T-cell (primary cell): ENCODE measurements around the gene PGP. TPM values are rescaled to one million over a fixed set of nuclear protein-coding genes. Genes with fewer than 3 reads are reported as not detected.

Experiments used
- ATAC-seq, 4 experiments: fragments of 200-7000 bp in 3 of 4; fragments of 150-1000 bp in 1 of 4; cut with Tn5 transposase; replicated peaks in 1 of 4; 1 replicate in 3 of 4; 2 replicates in 1 of 4; pipeline ENCODE4 v1.10.0; 2021; ENCODE audit warnings: moderate library complexity in 3 of 4, mild to moderate bottlenecking in 2 of 4, moderate number of reproducible peaks in 1 of 4
- CTCF ChIA-PET, 2 donors: fragments of 300-600 bp; sonication (Branson Sonifier 250); formaldehyde crosslinking; loops; one replicate each; lab custom pipeline; 2022; ENCODE audit warnings: antibody characterized with exemption in 2 of 2; lab: Charles Lee
- POLR2A ChIA-PET, 2 donors: fragments of 300-600 bp; sonication (Branson Sonifier 250); formaldehyde crosslinking; loops; one replicate each; lab custom pipeline; 2022; ENCODE audit warnings: antibody characterized with exemption in 2 of 2; lab: Charles Lee
- DNase-seq, 35 experiments: peaks; one replicate each; pipeline versions ENCODE4 v3.0.0 to v3.0.0-alpha.2; 2013 to 2023
- H3K27ac ChIP-seq: one replicate; pipeline ENCODE4 v1.5.1; 2013; ENCODE audit warnings: low read length
- H3K27me3 ChIP-seq, 2 experiments: replicated peaks in 1 of 2; 1 replicate in 1 of 2; 2 replicates in 1 of 2; pipeline versions ENCODE4 v1.6.1 to v1.7.0; 2013; ENCODE audit warnings: low read length in 1 of 2, mixed read lengths in 1 of 2; ENCODE audit not compliant: control insufficient read depth in 2 of 2, insufficient read depth in 2 of 2; ENCODE audit errors: extremely low read depth in 1 of 2
- H3K36me3 ChIP-seq, 2 donors: 1 replicate in 1 of 2; 2 replicates in 1 of 2; pipeline versions ENCODE4 v1.6.1 to v1.7.0; 2013; ENCODE audit warnings: low read length in 1 of 2; ENCODE audit not compliant: control insufficient read depth in 2 of 2, insufficient read depth in 1 of 2; ENCODE audit errors: extremely low read depth in 1 of 2
- H3K4me1 ChIP-seq, 2 experiments: 1 replicate in 1 of 2; 2 replicates in 1 of 2; pipeline versions ENCODE4 v1.6.1 to v1.7.0; 2013; ENCODE audit warnings: low read length in 2 of 2, mixed read lengths in 1 of 2; ENCODE audit not compliant: insufficient read depth in 2 of 2, control insufficient read depth in 1 of 2; ENCODE audit errors: extremely low read depth in 1 of 2
- H3K4me3 ChIP-seq, 2 donors: 1 replicate in 1 of 2; 2 replicates in 1 of 2; pipeline versions ENCODE4 v1.5.1 to v1.7.0; 2013; ENCODE audit warnings: mild to moderate bottlenecking in 2 of 2, low read length in 1 of 2, moderate library complexity in 1 of 2; ENCODE audit not compliant: control insufficient read depth in 1 of 2; ENCODE audit errors: extremely low read depth in 1 of 2
- H3K9me3 ChIP-seq: 2 replicates; pipeline ENCODE4 v1.7.0; 2013
- H3K27ac Mint-ChIP-seq, 2 donors: one replicate each; pipeline ENCODE4 v1.8.0; 2020 to 2021; ENCODE audit warnings: mild to moderate bottlenecking in 2 of 2, mixed read lengths in 2 of 2
- H3K27me3 Mint-ChIP-seq, 2 donors: one replicate each; pipeline ENCODE4 v1.8.0; 2021 to 2022; ENCODE audit warnings: mixed read lengths in 2 of 2
- H3K36me3 Mint-ChIP-seq: one replicate; pipeline ENCODE4 v1.8.0; 2021; ENCODE audit warnings: mixed read lengths
- H3K4me1 Mint-ChIP-seq, 3 donors: one replicate each; pipeline ENCODE4 v1.8.0; 2020 to 2022; ENCODE audit warnings: mixed read lengths in 3 of 3, mild to moderate bottlenecking in 1 of 3
- H3K4me3 Mint-ChIP-seq, 3 donors: one replicate each; pipeline ENCODE4 v1.8.0; 2020 to 2022; ENCODE audit warnings: mild to moderate bottlenecking in 3 of 3, mixed read lengths in 3 of 3, moderate library complexity in 3 of 3
- H3K9me3 Mint-ChIP-seq, 3 donors: one replicate each; pipeline ENCODE4 v1.8.0; 2020 to 2022; ENCODE audit warnings: mixed read lengths in 3 of 3
- WGBS: methylation state at CpG from one replicate; pipeline ENCODE4 v1.1.5; 2013; ENCODE audit warnings: missing lambda C conversion rate; ENCODE audit not compliant: insufficient coverage; 5-methylcytosine and 5-hydroxymethylcytosine counted together
- total RNA-seq, 35 experiments: library from RNA in 6 of 35; stranded (reverse) in 6 of 35; fragments of 120-200 nt in 1 of 35; gene quantifications; one replicate each; pipeline versions ENCODE4 v1.2.1 to v1.2.4 and lab custom pipeline; 2013 to 2026

PGP gene
- total RNA-seq, 5 donors from 2014 or later (not counting 1 experiment from before 2014, with no cell fraction given) = 12.7 to 23.1 (median 20.4) TPM

DNA sequence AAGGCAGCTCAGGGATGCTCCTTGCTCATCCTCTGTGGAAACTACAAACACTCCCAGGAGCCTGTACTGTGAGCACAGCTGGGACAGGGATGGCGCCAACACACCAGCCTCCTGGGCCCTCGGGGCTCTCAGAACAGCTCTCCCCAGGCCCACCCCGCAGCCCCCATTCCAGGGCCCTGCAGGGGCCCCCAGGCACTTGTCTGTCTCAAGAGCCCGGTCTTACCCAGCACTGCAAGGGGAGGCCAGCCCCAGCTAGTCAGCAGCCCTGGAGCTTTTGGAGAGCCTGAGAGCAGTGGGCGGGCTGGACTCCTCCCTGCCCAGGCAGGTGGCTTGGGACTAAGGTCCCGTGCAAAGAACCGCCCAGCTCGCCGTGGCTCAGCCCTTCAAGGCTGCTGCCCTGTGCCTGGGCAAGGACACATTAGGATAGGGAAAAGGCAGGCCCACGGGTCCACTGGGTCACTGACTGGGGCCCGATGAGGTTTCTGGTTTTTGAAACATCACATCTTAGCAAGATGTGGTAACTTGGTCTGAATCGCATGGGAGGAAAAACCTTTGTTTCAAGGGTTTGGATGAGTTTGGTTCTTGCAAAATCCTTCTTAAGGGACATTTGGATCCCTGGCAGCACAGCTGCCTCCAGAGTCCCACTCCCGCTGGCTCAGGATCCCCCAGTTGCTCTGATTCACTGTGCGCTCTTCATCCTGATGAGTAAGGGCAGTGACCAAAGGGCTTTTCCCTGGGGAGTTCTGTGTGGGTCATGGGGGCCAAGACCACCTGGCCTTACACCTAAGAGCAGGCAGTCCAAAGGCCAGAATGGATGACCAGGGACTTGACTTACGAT, 24.4 kb upstream of the PGP start:
- H3K4me3 Mint-ChIP-seq = no peak overlapping the region
- CTCF ChIA-PET = no interaction called here
- ATAC-seq (no peak), DNase-seq (no peak)
- H3K9me3 ChIP-seq = no peaks in the 10 kb centered on the region
- peaks cover 2 to 15% of the 10 kb centered on the region in 2 experiments for H3K4me1 ChIP-seq
- POLR2A ChIA-PET = no interaction called here
- no peak overlapping the region for H3K27ac ChIP-seq
- no peak overlapping the region for H3K4me3 ChIP-seq
- H3K27me3 Mint-ChIP-seq = peaks cover 0 to 4% of the 10 kb centered on the region in 2 donors
- no peaks in the 10 kb centered on the region for H3K9me3 Mint-ChIP-seq
- H3K4me1 Mint-ChIP-seq = peaks cover 0 to 2% (median 1%) of the 10 kb centered on the region in 3 donors
- H3K36me3 Mint-ChIP-seq = peaks cover 11% of the 10 kb centered on the region
- no peak overlapping the region for H3K27ac Mint-ChIP-seq
- WGBS = 87% methylated on average over 9 of the region's 15 CpGs
- H3K36me3 ChIP-seq = peaks cover 10 to 30% of the 10 kb centered on the region in 2 donors
- peaks cover 0 to 22% of the 10 kb centered on the region in 2 experiments for H3K27me3 ChIP-seq

DNA sequence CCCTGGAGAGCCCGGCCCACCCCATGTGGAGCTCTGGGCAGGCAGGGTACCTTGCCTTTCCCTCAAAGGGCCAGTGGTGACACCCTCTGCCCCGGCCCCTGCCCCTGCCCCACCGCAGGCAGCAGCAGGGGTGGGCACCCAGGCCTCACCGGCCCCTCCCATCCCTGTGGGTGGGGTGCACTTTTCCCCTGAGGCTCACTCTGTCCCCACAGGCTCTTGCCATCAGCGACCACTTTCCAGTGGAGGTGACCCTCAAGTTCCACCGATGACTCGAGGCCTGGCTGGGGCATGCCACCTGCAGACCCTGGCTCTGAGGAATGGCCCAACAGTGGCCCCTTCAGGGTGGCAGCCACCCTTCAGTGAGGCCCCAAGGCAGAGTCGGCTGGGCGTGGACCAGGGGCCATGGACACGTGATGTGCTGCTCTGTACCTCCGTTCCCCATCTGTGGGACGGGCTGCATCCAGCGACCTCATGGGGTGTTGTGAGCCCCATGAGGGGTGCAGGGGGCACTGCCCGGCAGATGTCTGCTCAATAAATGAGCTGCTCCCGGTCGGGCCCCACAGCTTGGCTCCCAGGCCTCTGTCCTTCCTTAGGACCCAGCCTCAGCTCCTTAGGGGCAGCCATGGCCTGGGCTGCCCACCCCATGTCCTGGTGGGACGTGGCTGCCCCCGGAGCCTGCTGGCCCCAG, 23.7 kb upstream of the PGP start:
- Histone ChIP-seq H3K9me3 (no peaks in the 10 kb centered on the region), H3K4me1 (peaks cover 2 to 15% of the 10 kb centered on the region in 2 experiments), H3K27me3 (peaks cover 0 to 24% of the 10 kb centered on the region in 2 experiments), H3K36me3 (peaks cover 10 to 29% of the 10 kb centered on the region in 2 donors), H3K4me3 (no peak overlapping the region), H3K27ac (no peak overlapping the region)
- Mint-ChIP-seq H3K27me3 (peaks cover 0 to 4% of the 10 kb centered on the region in 2 donors), H3K36me3 (peaks cover 16% of the 10 kb centered on the region), H3K4me1 (peaks cover 0 to 2% (median 1%) of the 10 kb centered on the region in 3 donors), H3K27ac (no peak overlapping the region), H3K9me3 (no peaks in the 10 kb centered on the region), H3K4me3 (no peak overlapping the region)
- DNase-seq (no peak), ATAC-seq (no peak)
- WGBS = 80% methylated on average over 14 of the region's 18 CpGs
- ChIA-PET CTCF (interaction anchor here in 1 of 2 donors (0.6 kb wide), 1 partner anchor 13 kb away, joined by 3 read pairs; the partner anchor contains the start of gene ECI1), POLR2A (no interaction called here)

DNA sequence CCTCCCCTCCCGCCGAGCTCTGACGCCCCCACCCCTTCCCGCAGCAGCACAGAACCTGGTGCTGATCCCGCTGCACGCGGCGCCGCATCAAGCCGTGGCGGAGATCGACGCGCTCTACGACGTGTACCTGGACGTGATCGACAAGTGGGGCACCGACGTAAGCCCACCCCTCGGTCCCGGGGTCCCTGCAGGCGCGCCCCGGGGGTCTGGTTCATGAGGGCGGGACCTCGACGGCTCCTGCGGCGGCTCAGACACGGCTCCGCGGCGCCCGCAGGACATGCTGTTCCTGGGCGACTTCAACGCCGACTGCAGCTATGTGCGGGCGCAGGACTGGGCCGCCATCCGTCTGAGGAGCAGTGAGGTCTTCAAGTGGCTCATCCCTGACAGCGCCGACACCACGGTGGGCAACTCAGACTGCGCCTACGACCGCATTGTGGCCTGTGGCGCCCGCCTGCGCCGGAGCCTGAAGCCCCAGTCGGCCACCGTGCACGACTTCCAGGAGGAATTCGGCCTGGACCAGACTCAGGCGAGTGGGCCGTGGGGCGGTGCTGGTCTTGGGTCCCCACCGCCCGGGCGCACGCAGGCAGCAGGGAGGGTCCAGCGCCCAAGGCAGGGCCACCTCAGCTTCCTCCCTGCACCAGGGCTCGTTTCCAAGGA, 23.0 kb upstream of the PGP start:
- Mint-ChIP-seq H3K9me3 (no peaks in the 10 kb centered on the region), H3K27me3 (peaks cover 0 to 4% of the 10 kb centered on the region in 2 donors), H3K36me3 (peaks cover 16% of the 10 kb centered on the region), H3K27ac (no peak overlapping the region), H3K4me1 (peaks cover 0 to 2% (median 1%) of the 10 kb centered on the region in 3 donors), H3K4me3 (no peak overlapping the region)
- DNase-seq = no peak
- ATAC-seq = no peak
- peaks cover 16 to 29% of the 10 kb centered on the region in 2 donors for H3K36me3 ChIP-seq
- peaks cover 0 to 31% of the 10 kb centered on the region in 2 experiments for H3K27me3 ChIP-seq
- no peak overlapping the region for H3K4me3 ChIP-seq
- ChIA-PET CTCF (interaction anchor here in 1 of 2 donors (0.6 kb wide), 1 partner anchor 14 kb away, joined by 3 read pairs; the partner anchor contains the start of gene ECI1), POLR2A (no interaction called here)
- H3K4me1 ChIP-seq = peaks cover 2 to 15% of the 10 kb centered on the region in 2 experiments
- H3K27ac ChIP-seq = no peak overlapping the region
- WGBS = 42% methylated on average over 65 of the region's 65 CpGs
- no peaks in the 10 kb centered on the region for H3K9me3 ChIP-seq

DNA sequence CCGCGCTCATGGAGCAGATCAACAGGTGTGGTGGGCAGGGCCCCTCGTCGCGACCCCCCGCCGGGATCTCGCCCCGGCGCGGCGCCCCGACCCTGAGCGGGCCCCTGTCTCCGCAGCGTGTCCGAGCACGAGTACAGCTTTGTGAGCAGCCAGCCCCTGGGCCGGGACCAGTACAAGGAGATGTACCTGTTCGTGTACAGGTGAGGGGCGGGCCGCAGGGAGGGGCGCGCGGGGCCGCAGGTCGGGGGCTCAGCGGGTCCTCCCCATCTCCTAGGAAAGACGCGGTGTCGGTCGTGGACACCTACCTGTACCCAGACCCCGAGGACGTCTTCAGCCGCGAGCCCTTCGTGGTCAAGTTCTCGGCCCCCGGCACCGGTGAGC, 22.5 kb upstream of the PGP start:
- H3K36me3 Mint-ChIP-seq = peaks cover 12% of the 10 kb centered on the region
- H3K9me3 Mint-ChIP-seq = no peaks in the 10 kb centered on the region
- H3K36me3 ChIP-seq = peaks cover 20 to 29% of the 10 kb centered on the region in 2 donors
- peaks cover 0 to 4% of the 10 kb centered on the region in 2 donors for H3K27me3 Mint-ChIP-seq
- ChIA-PET CTCF (no interaction called here), POLR2A (no interaction called here)
- H3K4me1 Mint-ChIP-seq = peaks cover 0 to 2% (median 1%) of the 10 kb centered on the region in 3 donors
- H3K4me1 ChIP-seq = peaks cover 2 to 15% of the 10 kb centered on the region in 2 experiments
- H3K9me3 ChIP-seq = no peaks in the 10 kb centered on the region
- no peak overlapping the region for H3K27ac Mint-ChIP-seq
- H3K27me3 ChIP-seq = peaks cover 0 to 32% of the 10 kb centered on the region in 2 experiments
- no peak overlapping the region for H3K27ac ChIP-seq
- ATAC-seq (no peak), DNase-seq (no peak)
- no peak overlapping the region for H3K4me3 Mint-ChIP-seq
- 23% methylated on average over 40 of the region's 40 CpGs for WGBS
- H3K4me3 ChIP-seq = no peak overlapping the region

DNA sequence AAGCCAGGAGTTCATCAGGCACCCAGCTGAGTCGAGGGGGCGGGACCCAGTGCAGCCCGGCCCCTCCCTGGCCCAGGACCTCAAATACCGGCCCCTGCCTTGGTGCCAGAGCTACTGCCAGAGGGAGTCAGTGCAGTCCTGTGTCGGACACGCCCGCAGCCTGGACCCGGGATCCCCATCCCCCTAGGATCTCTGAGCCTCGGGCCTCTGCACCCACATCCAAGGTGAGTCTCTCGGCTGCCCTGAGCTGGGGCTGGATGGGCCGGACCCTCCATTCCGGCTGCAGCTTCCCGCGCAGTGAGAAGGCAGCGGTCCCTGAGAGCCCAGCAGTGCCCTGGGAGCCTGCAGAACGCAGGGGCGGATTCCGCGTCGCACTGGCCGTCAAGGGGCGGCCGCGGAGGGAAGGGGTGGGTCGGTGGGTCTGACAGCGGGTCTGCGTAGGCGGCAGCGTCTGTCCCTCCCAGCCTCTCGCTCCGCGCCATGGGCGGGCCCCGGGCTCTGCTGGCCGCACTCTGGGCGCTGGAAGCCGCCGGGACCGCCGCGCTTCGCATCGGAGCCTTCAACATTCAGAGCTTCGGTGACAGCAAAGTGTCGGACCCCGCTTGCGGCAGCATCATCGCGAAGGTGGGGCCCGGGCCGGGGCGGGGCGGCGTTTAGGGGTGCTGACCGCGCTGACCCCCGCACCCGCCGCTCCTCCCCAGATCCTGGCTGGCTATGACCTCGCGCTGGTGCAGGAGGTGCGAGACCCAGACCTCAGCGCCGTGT, 21.9 kb upstream of the PGP start, which contains the start of gene DNASE1L2:
DNASE1L2 (plus strand) TSS at position 108 of the 765 bp plus-strand sequence; CDS start at position 481, 373 bp downstream.
- Mint-ChIP-seq H3K4me3 (peak within 1 kb of the TSS in 1 of 3 donors; percentile 15), H3K9me3 (no peaks in the 10 kb centered on the region), H3K27ac (no peak within 1 kb of the TSS), H3K4me1 (peaks cover 0 to 2% (median 1%) of the 10 kb centered on the region in 3 donors), H3K36me3 (peaks cover 18% of the 10 kb centered on the region), H3K27me3 (peaks cover 0 to 4% of the 10 kb centered on the region in 2 donors)
- no peaks in the 10 kb centered on the region for H3K9me3 ChIP-seq
- peaks cover 0 to 37% of the 10 kb centered on the region in 2 experiments for H3K27me3 ChIP-seq
- no peak within 1 kb of the TSS for H3K4me3 ChIP-seq
- H3K4me1 ChIP-seq = peaks cover 2 to 15% of the 10 kb centered on the region in 2 experiments
- POLR2A ChIA-PET = no interaction called here
- no peak for DNase-seq
- 29% methylated on average over 64 of the region's 64 CpGs for WGBS
- peak in 1 of 4 experiments; percentile 21 for ATAC-seq
- CTCF ChIA-PET = no interaction called here
- peaks cover 20 to 35% of the 10 kb centered on the region in 2 donors for H3K36me3 ChIP-seq
- H3K27ac ChIP-seq = no peak within 1 kb of the TSS
